ENCODE measurements around the gene TMEM238L. TPM values are rescaled to one million over a fixed set of nuclear protein-coding genes. Genes with fewer than 3 reads are reported as not detected.

The TMEM238L gene
- total and polyA plus RNA-seq, 2 of the 4 experiments (the other 2 are of a cell fraction): not detected

DNA sequence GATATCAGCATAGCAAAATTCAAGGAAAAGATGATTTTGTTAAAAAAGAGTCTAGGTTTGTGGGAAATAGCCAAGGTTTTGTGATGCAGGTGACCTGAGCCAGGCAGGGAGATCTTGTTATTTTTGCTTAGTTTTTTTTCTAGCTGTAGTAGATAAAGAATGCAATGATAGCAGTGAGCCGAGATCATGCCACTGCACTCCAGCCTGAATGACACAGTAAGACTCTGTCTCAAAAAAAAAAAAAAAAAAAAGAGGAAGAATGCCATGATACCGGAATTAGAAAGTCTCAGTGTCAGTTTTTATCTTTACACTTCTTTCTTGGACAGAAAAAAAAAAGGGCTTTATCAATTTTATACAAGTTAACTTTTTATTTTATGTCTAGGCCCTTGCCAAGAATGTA, 27.5 kb downstream of the TMEM238L start:
- no peak overlapping the region for H3K4me2 ChIP-seq (ENCODE audit: low read depth, low read length)
- intact Hi-C loops (cut with micrococcal nuclease) (no loop called here), dilution Hi-C loops (cut with HindIII; ENCODE audit: low sequenced_read_pairs, unreplicated experiment) (no loop called here), in situ Hi-C loops (cut with MboI; ENCODE audit: low sequenced_read_pairs) (no loop called here)
- no peaks in the 10 kb centered on the region for H3K27me3 ChIP-seq (ENCODE audit: control insufficient read depth, insufficient read depth, low read length)
- no peak overlapping the region for H3K4me3 ChIP-seq (ENCODE audit: insufficient read depth, low read depth, low read length)
- H4K8ac ChIP-seq (ENCODE audit: low read depth in 2 of 2, low read length in 2 of 2): no peak overlapping the region
- no peak overlapping the region for H2BK20ac ChIP-seq (ENCODE audit: low read depth, low read length)
- no peaks in the 10 kb centered on the region for H4K20me1 ChIP-seq (ENCODE audit: insufficient read depth, low read length)
- no peak overlapping the region for H3K18ac ChIP-seq (ENCODE audit: low read depth, low read length)
- H3K14ac ChIP-seq (replicated peaks; ENCODE audit: low read depth, low read length): no peak overlapping the region
- DNase-seq (no peak), ATAC-seq (ENCODE audit: low read depth) (no peak)
- H3K4ac ChIP-seq (ENCODE audit: low read depth, low read length): no peak overlapping the region
- H3K56ac ChIP-seq (ENCODE audit: extremely low read depth, insufficient read depth, low read length): no peak overlapping the region
- no TSS peak for BruUV-seq (replicated peaks)
- no peak overlapping the region for H2BK120ac ChIP-seq (ENCODE audit: low read depth, low read length)
- no peak overlapping the region for H2AFZ ChIP-seq (replicated peaks; ENCODE audit: low read length, poor library complexity)
- no peaks in the 10 kb centered on the region for H3K36me3 ChIP-seq (ENCODE audit: control insufficient read depth, insufficient read depth, low read length)
- no peak overlapping the region for H3K9ac ChIP-seq (ENCODE audit: low read depth, low read length)
- WGBS, 2 experiments (ENCODE audit: extremely low coverage in 2 of 2, insufficient read length in 1 of 2): no CpG with 5 or more reads among the region's 2 CpGs
- H3K27ac ChIP-seq (ENCODE audit: insufficient read depth, low read length): no peak overlapping the region
- H4K5ac ChIP-seq (ENCODE audit: low read depth, low read length): no peak overlapping the region
- no peak overlapping the region for H2BK15ac ChIP-seq (ENCODE audit: low read depth, low read length)
- no peaks in the 10 kb centered on the region for H3K4me1 ChIP-seq (ENCODE audit: control insufficient read depth, insufficient read depth, low read length)
- no peak overlapping the region for H4K91ac ChIP-seq (ENCODE audit: insufficient read depth, low read depth, low read length)
- no peak overlapping the region for H2BK5ac ChIP-seq (ENCODE audit: low read depth, low read length, poor library complexity, severe bottlenecking)
- TF ChIP-seq, protein P1, sequence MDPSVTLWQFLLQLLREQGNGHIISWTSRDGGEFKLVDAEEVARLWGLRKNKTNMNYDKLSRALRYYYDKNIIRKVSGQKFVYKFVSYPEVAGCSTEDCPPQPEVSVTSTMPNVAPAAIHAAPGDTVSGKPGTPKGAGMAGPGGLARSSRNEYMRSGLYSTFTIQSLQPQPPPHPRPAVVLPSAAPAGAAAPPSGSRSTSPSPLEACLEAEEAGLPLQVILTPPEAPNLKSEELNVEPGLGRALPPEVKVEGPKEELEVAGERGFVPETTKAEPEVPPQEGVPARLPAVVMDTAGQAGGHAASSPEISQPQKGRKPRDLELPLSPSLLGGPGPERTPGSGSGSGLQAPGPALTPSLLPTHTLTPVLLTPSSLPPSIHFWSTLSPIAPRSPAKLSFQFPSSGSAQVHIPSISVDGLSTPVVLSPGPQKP (IDR thresholded peaks at IDR 0.05; ENCODE audit: borderline replicate concordance, low read depth, low read length): no peak
- TF ChIP-seq RAD21 (IDR thresholded peaks at IDR 0.05; ENCODE audit: low read length) (no peak), MAZ (IDR thresholded peaks at IDR 0.05; ENCODE audit: borderline replicate concordance, low read depth, low read length) (no peak), POLR2A (IDR thresholded peaks at IDR 0.05; ENCODE audit: low read depth, low read length) (no peak), CEBPB (IDR thresholded peaks at IDR 0.05; ENCODE audit: low read depth, low read length) (no peak), BHLHE40 (IDR thresholded peaks at IDR 0.05; ENCODE audit: low read depth, low read length) (no peak), MAFK (IDR thresholded peaks at IDR 0.05; ENCODE audit: low read depth, low read length) (no peak), RFX5 (IDR thresholded peaks at IDR 0.05; ENCODE audit: low read depth, low read length) (no peak), RCOR1 (IDR thresholded peaks at IDR 0.05; ENCODE audit: insufficient replicate concordance, low read length) (no peak), CHD1 (IDR thresholded peaks at IDR 0.05; ENCODE audit: low read depth, low read length) (no peak), FOS (IDR thresholded peaks at IDR 0.05; ENCODE audit: low read depth, low read length) (no peak), MXI1 (IDR thresholded peaks at IDR 0.05; ENCODE audit: borderline replicate concordance, low read depth, low read length) (no peak), SMC3 (IDR thresholded peaks at IDR 0.05; ENCODE audit: low read depth, low read length) (no peak)
- TF ChIP-seq, protein P2, sequence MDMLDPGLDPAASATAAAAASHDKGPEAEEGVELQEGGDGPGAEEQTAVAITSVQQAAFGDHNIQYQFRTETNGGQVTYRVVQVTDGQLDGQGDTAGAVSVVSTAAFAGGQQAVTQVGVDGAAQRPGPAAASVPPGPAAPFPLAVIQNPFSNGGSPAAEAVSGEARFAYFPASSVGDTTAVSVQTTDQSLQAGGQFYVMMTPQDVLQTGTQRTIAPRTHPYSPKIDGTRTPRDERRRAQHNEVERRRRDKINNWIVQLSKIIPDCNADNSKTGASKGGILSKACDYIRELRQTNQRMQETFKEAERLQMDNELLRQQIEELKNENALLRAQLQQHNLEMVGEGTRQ (IDR thresholded peaks at IDR 0.05; ENCODE audit: low read depth, low read length): no peak
- TF ChIP-seq, protein P3, sequence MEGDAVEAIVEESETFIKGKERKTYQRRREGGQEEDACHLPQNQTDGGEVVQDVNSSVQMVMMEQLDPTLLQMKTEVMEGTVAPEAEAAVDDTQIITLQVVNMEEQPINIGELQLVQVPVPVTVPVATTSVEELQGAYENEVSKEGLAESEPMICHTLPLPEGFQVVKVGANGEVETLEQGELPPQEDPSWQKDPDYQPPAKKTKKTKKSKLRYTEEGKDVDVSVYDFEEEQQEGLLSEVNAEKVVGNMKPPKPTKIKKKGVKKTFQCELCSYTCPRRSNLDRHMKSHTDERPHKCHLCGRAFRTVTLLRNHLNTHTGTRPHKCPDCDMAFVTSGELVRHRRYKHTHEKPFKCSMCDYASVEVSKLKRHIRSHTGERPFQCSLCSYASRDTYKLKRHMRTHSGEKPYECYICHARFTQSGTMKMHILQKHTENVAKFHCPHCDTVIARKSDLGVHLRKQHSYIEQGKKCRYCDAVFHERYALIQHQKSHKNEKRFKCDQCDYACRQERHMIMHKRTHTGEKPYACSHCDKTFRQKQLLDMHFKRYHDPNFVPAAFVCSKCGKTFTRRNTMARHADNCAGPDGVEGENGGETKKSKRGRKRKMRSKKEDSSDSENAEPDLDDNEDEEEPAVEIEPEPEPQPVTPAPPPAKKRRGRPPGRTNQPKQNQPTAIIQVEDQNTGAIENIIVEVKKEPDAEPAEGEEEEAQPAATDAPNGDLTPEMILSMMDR (conservative IDR thresholded peaks at IDR 0.05; ENCODE audit: low read depth, low read length): no peak
- H3K9me1 ChIP-seq (ENCODE audit: insufficient read depth, low read length): no peaks in the 10 kb centered on the region
- CTCF ChIA-PET: no interaction called here
- no peak overlapping the region for H3K23ac ChIP-seq (ENCODE audit: low read depth, low read length)
- H2AK5ac ChIP-seq (ENCODE audit: low read depth, low read length): no peak overlapping the region
- H2AK9ac ChIP-seq (replicated peaks; ENCODE audit: low read depth, low read length, poor library complexity): no peak overlapping the region
- no peaks in the 10 kb centered on the region for H3K79me1 ChIP-seq (ENCODE audit: low read depth in 1 of 2, low read length in 2 of 2)
- H3K9me3 ChIP-seq (ENCODE audit: control insufficient read depth, insufficient read depth, low read length): no peaks in the 10 kb centered on the region
- POLR2A ChIA-PET (ENCODE audit: unreplicated experiment): no interaction called here

All from IMR-90 (cell line).